CD4-positive, alpha-beta T cell (primary cell): ENCODE measurements around the gene PRMT2. TPM values are rescaled to one million over a fixed set of nuclear protein-coding genes. Genes with fewer than 3 reads are reported as not detected.

Experiments
- ATAC-seq: fragments of 200-7000 bp; cut with Tn5 transposase; one replicate; pipeline ENCODE4 v1.10.0; 2022; ENCODE audit warnings: mild to moderate bottlenecking; ENCODE audit not compliant: poor library complexity
- CTCF ChIA-PET: fragments of 350-600 bp; sonication (Branson Sonifier 250); formaldehyde crosslinking; loops from one replicate; lab custom pipeline; 2021; ENCODE audit warnings: antibody characterized with exemption, inconsistent platforms; lab: Charles Lee
- POLR2A ChIA-PET: fragments of 350-600 bp; sonication (Branson Sonifier 250); formaldehyde crosslinking; loops from one replicate; lab custom pipeline; 2021; ENCODE audit warnings: antibody characterized with exemption, inconsistent platforms; lab: Charles Lee
- DNase-seq, 14 experiments: peaks; one replicate each; pipeline ENCODE4 v3.0.0-alpha.2; 2013 to 2020; ENCODE audit warnings: mixed read lengths in 2 of 14
- H3K27ac ChIP-seq, 2 donors: one replicate each; pipeline versions ENCODE4 v1.5.1 to v1.7.0; 2013; ENCODE audit warnings: low read length in 2 of 2, low read depth in 1 of 2, mild to moderate bottlenecking in 1 of 2
- H3K27me3 ChIP-seq, 2 experiments: 1 replicate in 1 of 2; 2 replicates in 1 of 2; pipeline versions ENCODE4 v1.6.1 to v1.7.0; 2013; ENCODE audit warnings: low read length in 2 of 2, control low read depth in 1 of 2, mild to moderate bottlenecking in 1 of 2, moderate library complexity in 1 of 2; ENCODE audit not compliant: insufficient read depth in 2 of 2, control insufficient read depth in 1 of 2
- H3K36me3 ChIP-seq: one replicate; pipeline ENCODE4 v1.6.1; 2013; ENCODE audit warnings: low read length, control low read depth; ENCODE audit not compliant: insufficient read depth
- H3K4me1 ChIP-seq: one replicate; pipeline ENCODE4 v1.6.1; 2013; ENCODE audit warnings: low read length, control low read depth; ENCODE audit not compliant: insufficient read depth
- H3K4me3 ChIP-seq: one replicate; pipeline ENCODE4 v1.5.1; 2013; ENCODE audit warnings: mild to moderate bottlenecking, low read length, moderate library complexity
- H3K9me3 ChIP-seq, 2 experiments: 1 replicate in 1 of 2; 2 replicates in 1 of 2; pipeline versions ENCODE4 v1.6.1 to v1.7.0; 2013; ENCODE audit warnings: low read length in 2 of 2, mild to moderate bottlenecking in 2 of 2, control low read depth in 1 of 2, moderate library complexity in 1 of 2; ENCODE audit not compliant: control insufficient read depth in 1 of 2, insufficient read depth in 1 of 2
- H3K27ac Mint-ChIP-seq: one replicate; pipeline ENCODE4 v1.8.0; 2020; ENCODE audit warnings: mixed read lengths
- H3K27me3 Mint-ChIP-seq: one replicate; pipeline ENCODE4 v1.8.0; 2021; ENCODE audit warnings: mixed read lengths
- H3K36me3 Mint-ChIP-seq: one replicate; pipeline ENCODE4 v1.8.0; 2021; ENCODE audit warnings: low read depth, mixed read lengths
- H3K4me1 Mint-ChIP-seq: one replicate; pipeline ENCODE4 v1.8.0; 2021; ENCODE audit warnings: low read depth, mixed read lengths
- H3K4me3 Mint-ChIP-seq: one replicate; pipeline ENCODE4 v1.8.0; 2020; ENCODE audit warnings: mild to moderate bottlenecking, mixed read lengths
- H3K9me3 Mint-ChIP-seq: one replicate; pipeline ENCODE4 v1.8.0; 2020; ENCODE audit warnings: mixed read lengths
- intact Hi-C, 2 experiments: fragments of 100-400 bp; cut with DNase I in 1 of 2; cut with micrococcal nuclease in 1 of 2; formaldehyde crosslinking; loops; one replicate each; pipeline versions ENCODE4 v1.15.1 to v1.9.0; 2023 to 2025; cut with DNase I, micrococcal nuclease
- total RNA-seq, 174 experiments: library from RNA in 2 of 174; stranded (reverse) in 2 of 174; gene quantifications; one replicate each; pipeline ENCODE4 v1.2.3 and lab custom pipeline; 2021 to 2026
- TF ChIP-seq, protein P1 (sequence below): fragments of 200-600 bp; IDR thresholded peaks from one replicate; pipeline ENCODE4 v1.8.0; 2022; ENCODE audit warnings: antibody characterized with exemption, mild to moderate bottlenecking

PRMT2 gene
- total RNA-seq, 2 experiments from 2014 or later: 97.1 to 101 TPM

DNA sequence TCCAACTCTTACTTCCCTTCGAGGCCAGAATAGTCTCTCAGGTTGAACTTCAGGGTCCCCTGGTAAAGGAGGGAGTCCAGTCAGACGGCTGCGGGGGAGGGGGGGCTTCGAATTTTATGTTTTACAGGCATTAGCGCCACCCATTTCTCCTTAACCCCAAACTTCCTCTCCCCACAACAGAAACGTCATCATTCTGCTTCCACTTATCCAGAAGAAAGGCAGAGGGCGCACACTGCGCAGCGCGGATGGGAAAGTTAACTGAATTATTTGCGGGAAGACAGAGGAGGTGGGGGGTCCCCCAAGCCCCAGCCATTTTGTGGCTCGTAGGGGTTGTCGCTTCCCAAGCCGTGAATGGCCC lies 529 bp upstream of the PRMT2 start:
- DNase-seq (peak in 5 of 14 experiments; percentile 34 to 75 (median 36)), ATAC-seq (peak; percentile 15)
- Histone ChIP-seq H3K27me3 (no peaks in the 10 kb centered on the region), H3K27ac (peak overlapping the region; percentile 84 to 97), H3K9me3 (no peaks in the 10 kb centered on the region), H3K36me3 (peaks cover 13% of the 10 kb centered on the region), H3K4me3 (peak overlapping the region; percentile 100), H3K4me1 (peaks cover 38% of the 10 kb centered on the region)
- Mint-ChIP-seq H3K4me3 (peak overlapping the region; percentile 100), H3K27me3 (no peaks in the 10 kb centered on the region), H3K4me1 (peaks cover 84% of the 10 kb centered on the region), H3K9me3 (no peaks in the 10 kb centered on the region), H3K36me3 (peaks cover 43% of the 10 kb centered on the region), H3K27ac (peak overlapping the region; percentile 97)
- ChIA-PET POLR2A (interaction anchor here (0.6 to 7.3 kb wide), 26 partner anchors 9 to 350 kb away, joined by 3 to 130 read pairs (median 6); partner anchors contain the start of genes DIP2A, MCM3AP and S100B), CTCF (interaction anchor here (3.9 kb wide), 1 partner anchor 83 kb away, joined by 12 read pairs; no protein-coding TSS in a partner anchor)
- intact Hi-C loops: no loop called here
- TF ChIP-seq, protein P1, sequence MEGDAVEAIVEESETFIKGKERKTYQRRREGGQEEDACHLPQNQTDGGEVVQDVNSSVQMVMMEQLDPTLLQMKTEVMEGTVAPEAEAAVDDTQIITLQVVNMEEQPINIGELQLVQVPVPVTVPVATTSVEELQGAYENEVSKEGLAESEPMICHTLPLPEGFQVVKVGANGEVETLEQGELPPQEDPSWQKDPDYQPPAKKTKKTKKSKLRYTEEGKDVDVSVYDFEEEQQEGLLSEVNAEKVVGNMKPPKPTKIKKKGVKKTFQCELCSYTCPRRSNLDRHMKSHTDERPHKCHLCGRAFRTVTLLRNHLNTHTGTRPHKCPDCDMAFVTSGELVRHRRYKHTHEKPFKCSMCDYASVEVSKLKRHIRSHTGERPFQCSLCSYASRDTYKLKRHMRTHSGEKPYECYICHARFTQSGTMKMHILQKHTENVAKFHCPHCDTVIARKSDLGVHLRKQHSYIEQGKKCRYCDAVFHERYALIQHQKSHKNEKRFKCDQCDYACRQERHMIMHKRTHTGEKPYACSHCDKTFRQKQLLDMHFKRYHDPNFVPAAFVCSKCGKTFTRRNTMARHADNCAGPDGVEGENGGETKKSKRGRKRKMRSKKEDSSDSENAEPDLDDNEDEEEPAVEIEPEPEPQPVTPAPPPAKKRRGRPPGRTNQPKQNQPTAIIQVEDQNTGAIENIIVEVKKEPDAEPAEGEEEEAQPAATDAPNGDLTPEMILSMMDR: no peak

GRCh38 chr21:46636181-46636512 lies 673 bp downstream of the PRMT2 start:
- Histone ChIP-seq H3K36me3 (peaks cover 18% of the 10 kb centered on the region), H3K9me3 (no peaks in the 10 kb centered on the region), H3K4me1 (peaks cover 41% of the 10 kb centered on the region), H3K27me3 (no peaks in the 10 kb centered on the region), H3K4me3 (peak overlapping the region; percentile 100), H3K27ac (peak overlapping the region; percentile 94 to 97)
- DNase-seq (no peak), ATAC-seq (no peak)
- CTCF ChIA-PET: interaction anchor here (0.8 to 3.9 kb wide), 2 partner anchors 25 to 84 kb away, joined by 3 to 12 read pairs; no protein-coding TSS in a partner anchor
- TF ChIP-seq, protein P1: no peak
- H3K4me1 Mint-ChIP-seq: peaks cover 86% of the 10 kb centered on the region
- intact Hi-C loops: loop anchor here in 1 of 2 experiments (1.0 kb wide), 2 partner anchors 77 to 86 kb away; no protein-coding TSS in a partner anchor
- POLR2A ChIA-PET: interaction anchor here (0.6 to 7.3 kb wide), 27 partner anchors 8 to 649 kb away, joined by 3 to 130 read pairs (median 5); partner anchors contain the start of genes DIP2A, MCM3AP and S100B
- H3K27me3 Mint-ChIP-seq: no peaks in the 10 kb centered on the region
- peak overlapping the region; percentile 100 for H3K4me3 Mint-ChIP-seq
- H3K27ac Mint-ChIP-seq: peak overlapping the region; percentile 97
- no peaks in the 10 kb centered on the region for H3K9me3 Mint-ChIP-seq
- H3K36me3 Mint-ChIP-seq: peaks cover 55% of the 10 kb centered on the region

- intact Hi-C loops: loop anchor here in 1 of 2 experiments (1.0 kb wide), 2 partner anchors 77 to 86 kb away; no protein-coding TSS in a partner anchor
- no peaks in the 10 kb centered on the region for H3K9me3 Mint-ChIP-seq
- H3K4me3 ChIP-seq: peak overlapping the region; percentile 100
- ATAC-seq (peak; percentile 17), DNase-seq (peak in 5 of 14 experiments; percentile 38 to 49 (median 41))
- peaks cover 87% of the 10 kb centered on the region for H3K4me1 Mint-ChIP-seq
- no peaks in the 10 kb centered on the region for H3K27me3 Mint-ChIP-seq
- H3K9me3 ChIP-seq: no peaks in the 10 kb centered on the region
- H3K27ac Mint-ChIP-seq: peak overlapping the region; percentile 97
- peaks cover 24% of the 10 kb centered on the region for H3K36me3 ChIP-seq
- TF ChIP-seq, protein P1: no peak
- H3K4me3 Mint-ChIP-seq: peak overlapping the region; percentile 100
- peaks cover 47% of the 10 kb centered on the region for H3K4me1 ChIP-seq
- POLR2A ChIA-PET: interaction anchor here (0.7 to 7.3 kb wide), 21 partner anchors 8 to 649 kb away, joined by 3 to 130 read pairs (median 9); partner anchors contain the start of genes DIP2A and S100B
- peak overlapping the region; percentile 94 to 97 for H3K27ac ChIP-seq
- no peaks in the 10 kb centered on the region for H3K27me3 ChIP-seq
- CTCF ChIA-PET: interaction anchor here (0.8 to 3.9 kb wide), 3 partner anchors 25 to 105 kb away, joined by 3 to 12 read pairs (median 3); no protein-coding TSS in a partner anchor
- peaks cover 60% of the 10 kb centered on the region for H3K36me3 Mint-ChIP-seq
Observed at GRCh38 chr21:46636550-46637285, 1.2 kb downstream of the PRMT2 start.
